Ovary (tissue), 3 donors: ENCODE results near the gene NECTIN1.

Experiments used
- CTCF ChIP-seq, 3 donors: fragments of 450-650 bp in 2 of 3; fragments of 200-600 bp in 1 of 3; IDR thresholded peaks; one replicate each; pipeline versions ENCODE4 v1.5.1 to v1.8.0; 2016 to 2022; ENCODE audit warnings: antibody characterized with exemption in 3 of 3, mild to moderate bottlenecking in 1 of 3
- POLR2A ChIP-seq: fragments of 450-650 bp; IDR thresholded peaks from one replicate; pipeline ENCODE4 v1.6.1; 2017; ENCODE audit warnings: antibody characterized with exemption, mild to moderate bottlenecking, moderate library complexity
- donor health status: DM: no; HTN: no; CAD: no.

GRCh38 chr11:119744577-119744976 lies 15.6 kb upstream of the NECTIN1 start:
- no peak for TF ChIP-seq CTCF (IDR thresholded peaks at IDR 0.05)
- no peak for TF ChIP-seq POLR2A
